LNCAP (cell line): ENCODE results near the gene KRR1.

Experiments
- TF ChIP-seq, protein P1 (sequence below): fragments of 450-650 bp; IDR thresholded peaks from 2 replicates; pipeline ENCODE4 v1.5.1; 2017; ENCODE audit warnings: mild to moderate bottlenecking

Gene KRR1

DNA sequence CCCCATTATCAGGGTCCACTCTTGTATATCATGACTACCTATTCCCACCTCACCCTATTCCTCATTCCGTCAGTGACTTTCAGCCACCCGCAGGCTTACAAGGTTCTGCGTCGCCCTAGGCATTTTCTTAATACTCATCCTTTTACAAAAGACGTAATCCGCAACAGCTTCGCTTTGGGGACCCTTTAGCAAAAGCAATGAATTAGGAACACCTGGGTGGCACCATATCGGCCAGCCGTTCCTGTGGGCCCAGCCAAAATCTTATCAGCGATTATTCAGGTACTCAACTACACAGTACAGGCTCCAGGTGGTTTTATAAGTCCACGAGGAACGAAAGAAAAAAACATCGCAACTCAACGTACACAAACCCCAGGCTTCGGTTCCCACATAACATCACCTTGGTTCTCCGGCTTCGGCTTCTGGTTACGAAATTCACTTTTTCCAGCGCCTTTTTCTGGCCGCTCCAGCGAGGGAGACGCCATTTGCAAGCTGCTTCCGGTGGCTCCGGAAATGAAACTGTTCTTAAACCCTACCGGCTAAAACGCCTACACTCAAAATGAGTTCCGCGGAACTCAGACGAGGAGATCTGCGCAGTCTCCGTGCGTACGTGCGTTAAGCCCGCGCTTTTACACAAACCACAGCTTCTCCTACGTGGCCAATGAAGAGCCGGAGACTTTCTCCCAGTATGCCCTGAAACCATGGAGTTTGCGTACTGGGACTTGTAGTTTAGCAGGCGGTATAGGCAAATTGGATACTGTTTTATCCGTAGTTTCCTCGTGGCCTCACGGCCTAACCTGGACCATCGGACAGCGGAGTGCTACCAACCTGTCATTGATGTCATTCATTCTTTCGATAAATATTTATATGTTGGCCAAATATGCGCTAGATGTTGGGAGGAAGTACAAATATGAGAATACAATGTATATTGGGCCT lies at the start of gene KRR1:
Gene KRR1, minus strand, starts transcription at position 494 of the 933 bp plus-strand sequence. Its CDS starts 12 bp downstream, at position 482.
- TF ChIP-seq, protein P1, sequence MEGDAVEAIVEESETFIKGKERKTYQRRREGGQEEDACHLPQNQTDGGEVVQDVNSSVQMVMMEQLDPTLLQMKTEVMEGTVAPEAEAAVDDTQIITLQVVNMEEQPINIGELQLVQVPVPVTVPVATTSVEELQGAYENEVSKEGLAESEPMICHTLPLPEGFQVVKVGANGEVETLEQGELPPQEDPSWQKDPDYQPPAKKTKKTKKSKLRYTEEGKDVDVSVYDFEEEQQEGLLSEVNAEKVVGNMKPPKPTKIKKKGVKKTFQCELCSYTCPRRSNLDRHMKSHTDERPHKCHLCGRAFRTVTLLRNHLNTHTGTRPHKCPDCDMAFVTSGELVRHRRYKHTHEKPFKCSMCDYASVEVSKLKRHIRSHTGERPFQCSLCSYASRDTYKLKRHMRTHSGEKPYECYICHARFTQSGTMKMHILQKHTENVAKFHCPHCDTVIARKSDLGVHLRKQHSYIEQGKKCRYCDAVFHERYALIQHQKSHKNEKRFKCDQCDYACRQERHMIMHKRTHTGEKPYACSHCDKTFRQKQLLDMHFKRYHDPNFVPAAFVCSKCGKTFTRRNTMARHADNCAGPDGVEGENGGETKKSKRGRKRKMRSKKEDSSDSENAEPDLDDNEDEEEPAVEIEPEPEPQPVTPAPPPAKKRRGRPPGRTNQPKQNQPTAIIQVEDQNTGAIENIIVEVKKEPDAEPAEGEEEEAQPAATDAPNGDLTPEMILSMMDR: no peak

- TF ChIP-seq, protein P1: peak; percentile 25; the same call in 1 of the 2 replicates
These were observed 48.8 kb upstream of the KRR1 start for GRCh38 chr12:75560167-75560566.

GRCh38 chr12:75558287-75558686 lies 46.9 kb upstream of the KRR1 start:
- TF ChIP-seq, protein P1: no peak

DNA sequence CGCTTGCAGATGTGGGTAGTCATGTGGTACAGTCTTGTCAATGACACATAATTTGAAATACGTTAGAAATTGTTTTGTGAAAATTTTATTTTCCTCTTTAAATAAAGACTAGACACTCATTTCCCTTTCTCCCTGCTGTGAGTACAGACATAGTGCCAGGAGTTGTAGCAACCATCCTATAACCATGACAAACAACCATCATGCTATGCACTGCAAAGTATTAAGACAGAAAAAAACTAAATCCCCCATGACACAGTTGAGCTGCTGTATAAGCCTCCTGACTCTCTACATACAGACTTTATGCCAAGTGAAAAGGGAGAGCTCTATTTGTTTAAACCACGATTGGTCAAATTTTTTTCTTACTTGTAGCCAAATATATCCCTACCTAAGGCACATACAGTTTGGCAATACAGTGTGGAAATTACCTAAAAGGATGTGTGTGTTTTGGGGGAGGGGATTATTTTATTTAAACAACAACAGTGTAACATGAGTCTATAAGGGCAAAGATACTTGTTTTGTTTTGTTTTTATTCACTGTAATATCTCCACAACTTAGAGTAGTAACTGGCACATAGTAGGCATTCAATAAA lies 45.0 kb upstream of the KRR1 start:
- TF ChIP-seq, protein P1: no peak

GRCh38 chr12:75554556-75554880 lies 43.1 kb upstream of the KRR1 start:
- TF ChIP-seq, protein P1: no peak

GRCh38 chr12:75553836-75554555 lies 42.6 kb upstream of the KRR1 start:
- TF ChIP-seq, protein P1: no peak

GRCh38 chr12:75553398-75553797 lies 42.0 kb upstream of the KRR1 start:
- TF ChIP-seq, protein P1: no peak
